Gastroesophageal sphincter (tissue), 4 donors: ENCODE measurements around the gene ZCCHC7. TPM values are rescaled to one million over a fixed set of nuclear protein-coding genes. Genes with fewer than 3 reads are reported as not detected.

Experiments
- ATAC-seq: fragments of 150-250 bp; one replicate; pipeline ENCODE4 v1.9.1; 2016; ENCODE audit warnings: mild to moderate bottlenecking, moderate library complexity
- H3K27ac ChIP-seq, 4 donors: fragments of 200-600 bp; sonication (generic) in 3 of 4; 1 replicate in 3 of 4; 2 replicates in 1 of 4; pipeline ENCODE4 v1.5.1; 2016 to 2019
- H3K27me3 ChIP-seq: fragments of 200-600 bp; sonication (generic); one replicate; pipeline ENCODE4 v1.5.1; 2019
- H3K36me3 ChIP-seq, 2 donors: fragments of 200-600 bp; sonication (generic); one replicate each; pipeline ENCODE4 v1.5.1; 2019; ENCODE audit warnings: control low read depth in 1 of 2
- H3K4me1 ChIP-seq, 3 donors: fragments of 200-600 bp; sonication (generic); 1 replicate in 2 of 3; 2 replicates in 1 of 3; pipeline ENCODE4 v1.5.1; 2016 to 2019; ENCODE audit warnings: control low read depth in 2 of 3
- H3K4me3 ChIP-seq, 2 donors: fragments of 200-600 bp; sonication (generic); one replicate each; pipeline ENCODE4 v1.5.1; 2019; ENCODE audit warnings: mild to moderate bottlenecking in 1 of 2, moderate library complexity in 1 of 2
- H3K9me3 ChIP-seq, 3 donors: fragments of 200-600 bp; sonication (generic); one replicate each; pipeline ENCODE4 v1.5.1; 2017 to 2019; ENCODE audit warnings: control low read depth in 2 of 3
- CTCF ChIP-seq, 4 experiments: fragments of 200-600 bp in 2 of 4; fragments of 450-650 bp in 2 of 4; sonication (generic) in 1 of 4; IDR thresholded peaks; one replicate each; pipeline ENCODE4 v1.5.1; 2017 to 2019; ENCODE audit warnings: antibody characterized with exemption in 4 of 4, mild to moderate bottlenecking in 2 of 4, moderate library complexity in 2 of 4
- EP300 ChIP-seq: sonication (generic); formaldehyde crosslinking; IDR thresholded peaks from one replicate; pipeline ENCODE4 v1.6.1; 2017; ENCODE audit warnings: antibody characterized with exemption, mild to moderate bottlenecking
- POLR2A ChIP-seq, 2 donors: fragments of 450-650 bp; IDR thresholded peaks; one replicate each; pipeline ENCODE4 v1.6.1; 2017; ENCODE audit warnings: antibody characterized with exemption in 2 of 2, mild to moderate bottlenecking in 2 of 2, moderate library complexity in 1 of 2
- POLR2AphosphoS5 ChIP-seq: sonication (generic); formaldehyde crosslinking; IDR thresholded peaks from one replicate; pipeline ENCODE4 v1.6.1; 2017; ENCODE audit warnings: antibody characterized with exemption
- whole genome bisulfite sequencing, 2 donors: methylation state at CpG; one replicate each; pipeline ENCODE4 v1.1.5; 2018; ENCODE audit warnings: low coverage in 1 of 2; 5-methylcytosine and 5-hydroxymethylcytosine counted together
- total RNA-seq, 4 donors: library from RNA; depleted of rRNA; stranded (reverse); fragments of >200 nt; gene quantifications; one replicate each; pipeline ENCODE4 v1.1.0, GENCODE V29; 2016

Gene ZCCHC7
- total RNA-seq, 4 donors from 2014 or later = 12.1 to 23.5 (median 17.6) TPM

DNA sequence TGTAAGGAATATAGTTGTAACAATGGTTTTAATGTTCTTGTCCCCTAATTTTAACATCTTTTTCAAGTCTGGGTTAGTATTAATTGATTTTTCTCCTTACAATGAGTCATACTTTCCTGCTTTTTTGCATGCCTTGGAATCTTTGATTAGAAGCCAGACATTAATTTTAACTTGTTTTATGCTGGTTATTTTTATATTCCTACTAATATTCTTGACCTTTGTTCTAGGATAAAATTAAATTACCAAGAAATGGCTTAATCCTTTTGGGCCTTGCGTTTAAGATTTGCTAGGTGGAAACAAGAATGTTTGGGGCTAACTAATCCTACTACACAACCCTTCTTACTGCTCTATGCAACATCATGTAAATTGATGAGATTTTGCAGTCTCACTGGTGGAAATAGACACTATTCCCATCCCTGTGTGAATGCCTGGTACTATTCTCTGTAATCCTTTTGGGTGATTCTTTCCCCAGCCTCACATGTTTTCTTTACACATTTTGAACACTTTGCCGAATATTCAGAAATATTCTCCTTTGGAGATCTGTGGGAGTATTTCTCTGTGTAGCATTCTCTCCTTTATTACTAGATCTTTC lies 47.2 kb downstream of the ZCCHC7 start:
- Histone ChIP-seq H3K27ac (no peak overlapping the region), H3K4me1 (no peaks in the 10 kb centered on the region), H3K36me3 (peaks cover 0 to 20% of the 10 kb centered on the region in 2 donors), H3K9me3 (no peaks in the 10 kb centered on the region), H3K4me3 (no peak overlapping the region), H3K27me3 (no peaks in the 10 kb centered on the region)
- TF ChIP-seq POLR2A (IDR thresholded peaks at IDR 0.05) (no peak), POLR2AphosphoS5 (no peak), CTCF (IDR thresholded peaks at IDR 0.05) (no peak), EP300 (no peak)
- ATAC-seq = no peak
- WGBS, 2 donors = 53 to 73% methylated on average over 2 of the region's 2 CpGs

- TF ChIP-seq POLR2AphosphoS5 = no peak
- TF ChIP-seq CTCF (IDR thresholded peaks at IDR 0.05) = no peak
- TF ChIP-seq EP300 = no peak
- ATAC-seq = no peak
- H3K27me3 ChIP-seq = no peaks in the 10 kb centered on the region
- 83 to 85% methylated on average over 4 of the region's 4 CpGs for WGBS, 2 donors
- H3K4me1 ChIP-seq = no peaks in the 10 kb centered on the region
- H3K9me3 ChIP-seq = no peaks in the 10 kb centered on the region
- H3K4me3 ChIP-seq = no peak overlapping the region
- no peak overlapping the region for H3K27ac ChIP-seq
- H3K36me3 ChIP-seq = peaks cover 0 to 7% of the 10 kb centered on the region in 2 donors
These were observed 52.2 kb downstream of the ZCCHC7 start for GRCh38 chr9:37172557-37172956.

- WGBS, 2 donors = 23 to 58% methylated on average over 1 to 2 of the region's 2 CpGs
- peaks cover 0 to 3% of the 10 kb centered on the region in 2 donors for H3K36me3 ChIP-seq
These were observed 53.9 kb downstream of the ZCCHC7 start for GRCh38 chr9:37174247-37174646.

GRCh38 chr9:37178742-37179141 lies 58.4 kb downstream of the ZCCHC7 start:
- 85 to 87% methylated on average over 2 of the region's 2 CpGs for WGBS, 2 donors
- no peak for ATAC-seq
- TF ChIP-seq POLR2AphosphoS5 (no peak), CTCF (IDR thresholded peaks at IDR 0.05) (no peak), POLR2A (IDR thresholded peaks at IDR 0.05) (no peak), EP300 (no peak)
- Histone ChIP-seq H3K27ac (no peak overlapping the region), H3K4me1 (no peaks in the 10 kb centered on the region), H3K9me3 (no peaks in the 10 kb centered on the region), H3K4me3 (no peak overlapping the region), H3K36me3 (peaks cover 0 to 3% of the 10 kb centered on the region in 2 donors), H3K27me3 (no peaks in the 10 kb centered on the region)

More at GRCh38 chr9:37174247-37174646, 53.9 kb downstream of the ZCCHC7 start:
- Histone ChIP-seq H3K27me3 (no peaks in the 10 kb centered on the region), H3K4me3 (no peak overlapping the region), H3K27ac (no peak overlapping the region), H3K9me3 (no peaks in the 10 kb centered on the region), H3K4me1 (no peaks in the 10 kb centered on the region)
- TF ChIP-seq POLR2AphosphoS5 (no peak), EP300 (no peak), POLR2A (IDR thresholded peaks at IDR 0.05) (no peak), CTCF (IDR thresholded peaks at IDR 0.05) (no peak)
- ATAC-seq = no peak

DNA sequence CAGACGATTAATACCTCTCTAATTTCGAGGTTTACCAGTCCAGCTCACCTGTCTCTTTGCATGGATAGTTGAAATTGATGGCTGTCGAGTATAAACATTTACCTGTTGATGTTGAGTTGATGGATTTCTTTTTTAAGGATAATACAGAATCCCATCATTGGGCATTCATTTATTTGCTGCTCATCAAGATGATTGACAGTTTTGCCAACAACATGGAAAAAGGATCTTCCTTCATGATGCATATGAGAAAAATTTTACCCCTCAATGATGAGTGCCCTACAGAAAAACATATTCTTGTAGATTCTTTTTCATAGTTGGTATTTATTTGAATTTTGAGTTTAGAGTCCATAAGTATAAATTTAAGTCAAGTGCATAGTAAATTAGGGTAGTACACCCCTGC lies 59.2 kb downstream of the ZCCHC7 start:
- 81 to 82% methylated on average over 3 of the region's 3 CpGs for WGBS, 2 donors
- Histone ChIP-seq H3K4me1 (no peaks in the 10 kb centered on the region), H3K27ac (no peak overlapping the region), H3K4me3 (no peak overlapping the region), H3K27me3 (no peaks in the 10 kb centered on the region), H3K36me3 (peaks cover 0 to 3% of the 10 kb centered on the region in 2 donors), H3K9me3 (no peaks in the 10 kb centered on the region)
- TF ChIP-seq POLR2AphosphoS5 (no peak), EP300 (no peak), POLR2A (IDR thresholded peaks at IDR 0.05) (no peak), CTCF (IDR thresholded peaks at IDR 0.05) (no peak)
- ATAC-seq = no peak
